H9 (cell line): ENCODE results near the gene PPARGC1A. TPM values are rescaled to one million over a fixed set of nuclear protein-coding genes. Genes with fewer than 3 reads are reported as not detected.

Experiments
- DNase-seq: peaks from one replicate; pipeline ENCODE4 v3.0.0-alpha.2; 2017
- H2AFZ ChIP-seq: one replicate; pipeline ENCODE4 v1.6.1; 2013; ENCODE audit warnings: mild to moderate bottlenecking, low read length, control low read depth, moderate library complexity
- H2AK5ac ChIP-seq: 2 replicates; pipeline ENCODE4 v1.6.1; 2013; ENCODE audit warnings: low read length, control low read depth, mixed read lengths; ENCODE audit not compliant: insufficient read length
- H2BK120ac ChIP-seq: one replicate; pipeline ENCODE4 v1.6.1; 2013; ENCODE audit warnings: low read depth, mild to moderate bottlenecking, low read length, control low read depth, inconsistent platforms; ENCODE audit not compliant: poor library complexity, severe bottlenecking
- H2BK12ac ChIP-seq: 2 replicates; pipeline ENCODE4 v1.6.1; 2013; ENCODE audit warnings: low read length, control low read depth, mixed read lengths, low read depth; ENCODE audit not compliant: insufficient read length
- H2BK15ac ChIP-seq: 2 replicates; pipeline ENCODE4 v1.6.1; 2013; ENCODE audit warnings: low read depth, low read length, control low read depth
- H2BK20ac ChIP-seq: one replicate; pipeline ENCODE4 v1.6.1; 2013; ENCODE audit warnings: low read depth, mild to moderate bottlenecking, low read length, control low read depth, inconsistent platforms; ENCODE audit not compliant: poor library complexity, severe bottlenecking
- H2BK5ac ChIP-seq: 2 replicates; pipeline ENCODE4 v1.6.1; 2013; ENCODE audit warnings: low read length, control low read depth, mixed read lengths; ENCODE audit not compliant: insufficient read length
- H3K14ac ChIP-seq: 2 replicates; pipeline ENCODE4 v1.6.1; 2013; ENCODE audit warnings: low read length, control low read depth; ENCODE audit not compliant: insufficient read depth
- H3K18ac ChIP-seq: 2 replicates; pipeline ENCODE4 v1.6.1; 2013; ENCODE audit warnings: low read depth, mild to moderate bottlenecking, mixed read lengths, low read length, control low read depth; ENCODE audit not compliant: insufficient read length
- H3K23ac ChIP-seq: 2 replicates; pipeline ENCODE4 v1.6.1; 2013; ENCODE audit warnings: low read length, control low read depth, mixed read lengths, low read depth; ENCODE audit not compliant: insufficient read length
- H3K23me2 ChIP-seq: 2 replicates; pipeline ENCODE4 v1.6.1; 2013; ENCODE audit warnings: low read depth, mild to moderate bottlenecking, mixed read lengths, low read length, control low read depth; ENCODE audit not compliant: insufficient read length, poor library complexity, severe bottlenecking
- H3K27ac ChIP-seq: 2 replicates; pipeline ENCODE4 v1.5.1; 2013; ENCODE audit warnings: low read length, control low read depth, mixed read lengths, low read depth; ENCODE audit not compliant: insufficient read length
- H3K27me3 ChIP-seq: 2 replicates; pipeline ENCODE4 v1.6.1; 2013; ENCODE audit warnings: low read length, control low read depth, inconsistent platforms; ENCODE audit not compliant: insufficient read depth
- H3K4ac ChIP-seq: 2 replicates; pipeline ENCODE4 v1.6.1; 2013; ENCODE audit warnings: low read depth, mild to moderate bottlenecking, control low read depth, inconsistent platforms, low read length, moderate library complexity
- H3K4me1 ChIP-seq: 2 replicates; pipeline ENCODE4 v1.6.1; 2013; ENCODE audit warnings: low read length, control low read depth, inconsistent platforms; ENCODE audit not compliant: insufficient read depth
- H3K4me2 ChIP-seq: 2 replicates; pipeline ENCODE4 v1.6.1; 2013; ENCODE audit warnings: low read length, control low read depth, mixed read lengths; ENCODE audit not compliant: insufficient read length, insufficient read depth
- H3K56ac ChIP-seq: 2 replicates; pipeline ENCODE4 v1.6.1; 2013; ENCODE audit warnings: low read depth, mild to moderate bottlenecking, mixed read lengths, low read length, control low read depth; ENCODE audit not compliant: insufficient read length
- H3K79me1 ChIP-seq: 2 replicates; pipeline ENCODE4 v1.6.1; 2013; ENCODE audit warnings: low read depth, mild to moderate bottlenecking, moderate library complexity, low read length, control low read depth, inconsistent platforms; ENCODE audit not compliant: insufficient read depth, poor library complexity, severe bottlenecking
- H3K79me2 ChIP-seq: 2 replicates; pipeline ENCODE4 v1.6.1; 2013; ENCODE audit warnings: low read length, control low read depth, inconsistent platforms; ENCODE audit not compliant: insufficient read depth
- H3K9ac ChIP-seq: 2 replicates; pipeline ENCODE4 v1.6.1; 2013; ENCODE audit warnings: low read length, control low read depth, mixed read lengths; ENCODE audit not compliant: insufficient read length; ENCODE audit errors: extremely low read depth
- H3K9me3 ChIP-seq: one replicate; pipeline ENCODE4 v1.6.1; 2013; ENCODE audit warnings: low read depth, low read length, inconsistent platforms; ENCODE audit not compliant: control insufficient read depth
- H3T11ph ChIP-seq: one replicate; pipeline ENCODE4 v1.6.1; 2013; ENCODE audit warnings: mild to moderate bottlenecking, low read length, control low read depth, inconsistent platforms
- H4K20me1 ChIP-seq: one replicate; pipeline ENCODE4 v1.6.1; 2013; ENCODE audit not compliant: control insufficient read depth, insufficient read length, insufficient read depth
- H4K5ac ChIP-seq: 2 replicates; pipeline ENCODE4 v1.6.1; 2013; ENCODE audit warnings: low read depth, mild to moderate bottlenecking, mixed read lengths, low read length, control low read depth; ENCODE audit not compliant: insufficient read length
- H4K8ac ChIP-seq: replicated peaks from 2 replicates; pipeline ENCODE4 v1.6.1; 2013; ENCODE audit warnings: low read length, control low read depth, mixed read lengths, low read depth; ENCODE audit not compliant: insufficient read length
- H4K91ac ChIP-seq: 2 replicates; pipeline ENCODE4 v1.6.1; 2013; ENCODE audit warnings: low read depth, mild to moderate bottlenecking, moderate library complexity, mixed read lengths, low read length, control low read depth; ENCODE audit not compliant: insufficient read length
- H3K27ac Mint-ChIP-seq, 3 experiments: 2 replicates in 2 of 3; 3 replicates in 1 of 3; pipeline ENCODE4 v1.8.0; 2020 to 2021; ENCODE audit warnings: mixed read lengths in 3 of 3, mild to moderate bottlenecking in 1 of 3, moderate library complexity in 1 of 3
- H3K27me3 Mint-ChIP-seq: 2 replicates; pipeline ENCODE4 v1.8.0; 2021; ENCODE audit warnings: low read depth, mild to moderate bottlenecking, moderate library complexity, mixed read lengths
- H3K36me3 Mint-ChIP-seq, 3 experiments: 2 replicates in 2 of 3; 3 replicates in 1 of 3; pipeline ENCODE4 v1.8.0; 2020 to 2021; ENCODE audit warnings: low read depth in 3 of 3, mixed read lengths in 3 of 3; ENCODE audit not compliant: insufficient read depth in 1 of 3
- H3K4me1 Mint-ChIP-seq, 2 experiments: 2 replicates each; pipeline ENCODE4 v1.8.0; 2020; ENCODE audit warnings: mixed read lengths in 2 of 2
- H3K4me3 Mint-ChIP-seq, 2 experiments: 2 replicates in 1 of 2; 3 replicates in 1 of 2; pipeline ENCODE4 v1.8.0; 2020 to 2021; ENCODE audit warnings: mild to moderate bottlenecking in 2 of 2, mixed read lengths in 2 of 2, moderate library complexity in 1 of 2
- H3K9me3 Mint-ChIP-seq, 2 experiments: 2 replicates in 1 of 2; 3 replicates in 1 of 2; pipeline ENCODE4 v1.8.0; 2020; ENCODE audit warnings: mild to moderate bottlenecking in 2 of 2, mixed read lengths in 2 of 2, moderate library complexity in 1 of 2
- WGBS: extraction: QIAGEN DNeasy Blood & Tissue Kit; methylation state at CpG from one replicate; pipeline ENCODE4 v1.1.7; 2013; ENCODE audit warnings: missing lambda C conversion rate, low lambda C conversion rate, mixed read lengths; ENCODE audit not compliant: insufficient read length; ENCODE audit errors: extremely low coverage; 5-methylcytosine and 5-hydroxymethylcytosine counted together
- total RNA-seq: library from RNA; stranded (reverse); gene quantifications from 2 replicates; pipeline ENCODE4 v1.2.1, GENCODE V29; 2021
- TF ChIP-seq, protein P1 (sequence below): fragments of 200-600 bp; sonication (generic); conservative IDR thresholded peaks from 3 replicates; pipeline ENCODE4 v1.8.0; 2021; ENCODE audit warnings: antibody characterized with exemption, mild to moderate bottlenecking

PPARGC1A gene
- total RNA-seq, 1 experiment from 2014 or later = 1.7 TPM

GRCh38 chr4:23890369-23891063, 669 bp upstream of the PPARGC1A start:
- H2BK15ac ChIP-seq = no peak overlapping the region
- H2AK5ac ChIP-seq = no peak overlapping the region
- H3K4me3 Mint-ChIP-seq = peak overlapping the region in 1 of 2 experiments; percentile 23; a peak in 3 of 5 replicates
- no peak overlapping the region for H3K27ac ChIP-seq
- H2BK20ac ChIP-seq = no peak overlapping the region
- peaks cover 37% of the 10 kb centered on the region for H3K27me3 Mint-ChIP-seq
- no peak overlapping the region for H4K8ac ChIP-seq
- no peak overlapping the region for H3K23ac ChIP-seq
- no CpG with 5 or more reads among the region's 9 CpGs for WGBS
- H3K14ac ChIP-seq = no peak overlapping the region
- H3K4me1 Mint-ChIP-seq = peaks cover 50 to 53% of the 10 kb centered on the region in 2 experiments
- H3K27ac Mint-ChIP-seq = no peak overlapping the region
- no peak overlapping the region for H4K91ac ChIP-seq
- H3K9me3 Mint-ChIP-seq = no peaks in the 10 kb centered on the region
- no peak overlapping the region for H3K4ac ChIP-seq
- no peaks in the 10 kb centered on the region for H3K9me3 ChIP-seq
- TF ChIP-seq, protein P1, sequence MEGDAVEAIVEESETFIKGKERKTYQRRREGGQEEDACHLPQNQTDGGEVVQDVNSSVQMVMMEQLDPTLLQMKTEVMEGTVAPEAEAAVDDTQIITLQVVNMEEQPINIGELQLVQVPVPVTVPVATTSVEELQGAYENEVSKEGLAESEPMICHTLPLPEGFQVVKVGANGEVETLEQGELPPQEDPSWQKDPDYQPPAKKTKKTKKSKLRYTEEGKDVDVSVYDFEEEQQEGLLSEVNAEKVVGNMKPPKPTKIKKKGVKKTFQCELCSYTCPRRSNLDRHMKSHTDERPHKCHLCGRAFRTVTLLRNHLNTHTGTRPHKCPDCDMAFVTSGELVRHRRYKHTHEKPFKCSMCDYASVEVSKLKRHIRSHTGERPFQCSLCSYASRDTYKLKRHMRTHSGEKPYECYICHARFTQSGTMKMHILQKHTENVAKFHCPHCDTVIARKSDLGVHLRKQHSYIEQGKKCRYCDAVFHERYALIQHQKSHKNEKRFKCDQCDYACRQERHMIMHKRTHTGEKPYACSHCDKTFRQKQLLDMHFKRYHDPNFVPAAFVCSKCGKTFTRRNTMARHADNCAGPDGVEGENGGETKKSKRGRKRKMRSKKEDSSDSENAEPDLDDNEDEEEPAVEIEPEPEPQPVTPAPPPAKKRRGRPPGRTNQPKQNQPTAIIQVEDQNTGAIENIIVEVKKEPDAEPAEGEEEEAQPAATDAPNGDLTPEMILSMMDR = no peak
- no peak overlapping the region for H3K56ac ChIP-seq
- DNase-seq = no peak
- H3K9ac ChIP-seq = no peak overlapping the region
- no peak overlapping the region for H2BK120ac ChIP-seq
- H3K79me1 ChIP-seq = no peaks in the 10 kb centered on the region
- H2AFZ ChIP-seq = peak overlapping the region; percentile 49
- no peaks in the 10 kb centered on the region for H3K36me3 Mint-ChIP-seq
- H3T11ph ChIP-seq = no peak overlapping the region
- no peaks in the 10 kb centered on the region; the same call in 1 of the 2 replicates for H3K27me3 ChIP-seq
- peak overlapping the region; percentile 48 for H3K4me2 ChIP-seq
- H3K79me2 ChIP-seq = no peaks in the 10 kb centered on the region
- no peak overlapping the region for H2BK5ac ChIP-seq
- no peak overlapping the region for H4K5ac ChIP-seq
- H3K18ac ChIP-seq = no peak overlapping the region
- no peaks in the 10 kb centered on the region for H4K20me1 ChIP-seq
- no peak overlapping the region for H2BK12ac ChIP-seq
- H3K23me2 ChIP-seq = peaks cover 3% of the 10 kb centered on the region
- H3K4me1 ChIP-seq = peaks cover 14% of the 10 kb centered on the region; the same call in 1 of the 2 replicates
